ENCODE measurements around the gene NCCRP1. TPM values are rescaled to one million over a fixed set of nuclear protein-coding genes. Genes with fewer than 3 reads are reported as not detected.

The NCCRP1 gene
- polyA plus RNA-seq, 1 donor from 2014 or later: not detected

DNA sequence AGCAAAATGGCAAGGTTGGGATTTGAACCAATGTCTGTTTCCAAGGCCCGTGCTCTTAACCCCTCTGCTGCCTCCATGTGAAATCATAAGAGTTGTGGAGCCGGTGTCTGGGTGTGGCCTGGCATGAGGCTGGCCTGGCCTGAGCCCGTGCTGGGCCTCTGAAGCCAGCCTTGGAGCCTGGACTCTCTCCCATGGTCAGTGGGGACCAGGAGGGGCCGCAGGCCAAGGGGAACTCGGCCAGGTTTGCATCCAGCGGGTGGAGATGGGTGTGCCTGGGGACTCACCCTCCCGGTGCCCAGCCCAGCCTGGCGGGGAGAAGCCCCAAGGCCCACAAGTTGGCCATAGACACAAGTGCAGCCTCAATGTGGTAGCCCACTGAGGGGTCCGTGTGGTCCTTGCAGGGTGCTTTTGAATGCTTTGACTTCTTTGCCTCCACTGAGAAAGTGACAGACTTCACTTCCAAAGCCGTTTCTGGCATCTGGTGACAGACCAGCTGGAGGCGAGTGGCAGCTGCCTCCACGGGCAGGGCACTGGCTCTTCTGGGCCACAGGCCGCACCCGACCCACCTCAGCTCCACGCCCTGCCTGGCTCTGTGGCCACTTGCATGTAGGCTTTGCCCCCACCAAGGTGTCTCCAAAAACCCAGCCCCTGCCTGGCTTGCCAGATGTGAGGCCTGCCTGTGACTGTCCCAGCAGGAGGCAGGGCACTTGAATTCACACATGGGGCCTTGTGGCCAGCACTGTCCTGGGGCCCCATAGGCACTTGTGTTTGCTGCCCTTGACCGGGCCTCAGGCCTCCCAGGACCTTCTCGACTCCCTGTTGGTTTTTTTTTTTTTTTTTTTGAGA is 26.2 kb upstream of the NCCRP1 start:
- Histone ChIP-seq H3K9ac (ENCODE audit: low read length) (no peak overlapping the region), H3K4me2 (ENCODE audit: low read length) (no peak overlapping the region), H3K27me3 (ENCODE audit: insufficient read depth, low read depth, low read length) (no peaks in the 10 kb centered on the region), H4K20me1 (ENCODE audit: insufficient read depth) (no peaks in the 10 kb centered on the region), H3K9me2 (ENCODE audit: insufficient read depth, low read length) (no peaks in the 10 kb centered on the region), H3K4me3 (ENCODE audit: low read length) (no peak overlapping the region), H3K79me2 (replicated peaks; ENCODE audit: insufficient read depth, low read length) (no peaks in the 10 kb centered on the region), H3F3A (ENCODE audit: insufficient read depth, low read length, poor library complexity, severe bottlenecking) (no peaks in the 10 kb centered on the region), H2AFZ (ENCODE audit: low read depth, low read length) (no peak overlapping the region), H3K36me3 (ENCODE audit: insufficient read depth, low read length) (no peaks in the 10 kb centered on the region), H3K9me3 (ENCODE audit: low read length) (no peaks in the 10 kb centered on the region), H3K27ac (ENCODE audit: low read length) (no peak overlapping the region)
- TF ChIP-seq EP300 (conservative IDR thresholded peaks at IDR 0.05; ENCODE audit: poor library complexity, severe bottlenecking) (no peak), SMC3 (conservative IDR thresholded peaks at IDR 0.05; ENCODE audit: poor library complexity) (no peak), POLR2AphosphoS5 (IDR thresholded peaks at IDR 0.05) (no peak)

DNA sequence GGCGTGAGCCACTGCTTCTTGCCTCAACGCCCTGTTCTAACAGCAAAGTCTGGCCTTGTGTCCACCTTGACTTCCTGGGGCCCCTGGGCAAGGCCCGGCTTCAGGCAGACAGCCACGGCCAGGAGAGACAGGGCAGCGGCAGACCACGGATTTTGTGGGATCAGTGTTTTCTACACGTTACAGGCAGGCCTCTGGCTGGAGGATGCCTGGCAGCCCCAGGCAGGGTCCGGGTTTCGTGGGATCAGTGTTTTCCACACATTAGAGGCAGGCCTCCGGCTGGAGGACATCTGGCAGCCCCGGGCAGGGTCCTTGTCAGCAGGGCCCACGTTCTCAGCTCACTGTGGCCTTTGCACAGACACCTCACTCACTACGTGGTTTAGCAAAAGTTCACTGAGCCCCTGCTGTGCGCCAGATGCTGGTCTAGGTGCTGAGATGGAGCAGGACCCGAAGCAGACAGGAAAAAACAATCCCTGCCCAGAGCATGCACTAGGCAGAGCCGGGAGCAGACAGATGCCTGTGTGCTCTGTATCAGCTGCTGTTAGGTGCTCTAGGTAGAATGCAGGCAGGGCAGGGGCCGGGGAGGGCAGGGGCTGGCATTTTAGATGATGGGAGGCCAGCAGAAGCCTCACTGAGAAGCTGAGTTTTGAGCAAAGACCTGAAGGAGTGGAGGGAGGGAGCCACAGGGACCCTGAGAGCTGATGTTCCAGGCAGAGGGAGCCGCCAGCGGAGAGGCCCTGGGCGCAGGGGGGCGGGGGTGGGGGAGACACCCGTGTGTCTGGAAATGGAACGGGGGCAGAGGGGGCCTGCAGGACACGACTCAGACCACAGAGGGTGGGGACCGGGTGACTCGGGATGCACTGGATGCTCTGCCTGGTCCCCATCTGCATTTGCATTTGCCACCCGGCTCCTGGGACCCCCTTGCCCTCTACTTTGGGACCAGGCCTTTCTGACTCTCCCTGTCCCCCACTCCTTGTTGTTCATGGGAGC is 25.0 kb upstream of the NCCRP1 start:
- Histone ChIP-seq H3K4me3 (ENCODE audit: low read length) (no peak overlapping the region), H3K27ac (ENCODE audit: low read length) (no peak overlapping the region), H4K20me1 (ENCODE audit: insufficient read depth) (no peaks in the 10 kb centered on the region), H3F3A (ENCODE audit: insufficient read depth, low read length, poor library complexity, severe bottlenecking) (no peaks in the 10 kb centered on the region), H3K79me2 (replicated peaks; ENCODE audit: insufficient read depth, low read length) (no peaks in the 10 kb centered on the region), H3K9me2 (ENCODE audit: insufficient read depth, low read length) (no peaks in the 10 kb centered on the region), H3K9ac (ENCODE audit: low read length) (no peak overlapping the region), H3K27me3 (ENCODE audit: insufficient read depth, low read depth, low read length) (no peaks in the 10 kb centered on the region), H2AFZ (ENCODE audit: low read depth, low read length) (no peak overlapping the region), H3K4me2 (ENCODE audit: low read length) (no peak overlapping the region), H3K36me3 (ENCODE audit: insufficient read depth, low read length) (no peaks in the 10 kb centered on the region), H3K9me3 (ENCODE audit: low read length) (no peaks in the 10 kb centered on the region)
- no peak for TF ChIP-seq RAD21 (conservative IDR thresholded peaks at IDR 0.05)
- no peak for TF ChIP-seq TAF1 (IDR thresholded peaks at IDR 0.05; ENCODE audit: low read depth)
- no peak for TF ChIP-seq POLR2AphosphoS5 (IDR thresholded peaks at IDR 0.05)
- TF ChIP-seq, protein P1, sequence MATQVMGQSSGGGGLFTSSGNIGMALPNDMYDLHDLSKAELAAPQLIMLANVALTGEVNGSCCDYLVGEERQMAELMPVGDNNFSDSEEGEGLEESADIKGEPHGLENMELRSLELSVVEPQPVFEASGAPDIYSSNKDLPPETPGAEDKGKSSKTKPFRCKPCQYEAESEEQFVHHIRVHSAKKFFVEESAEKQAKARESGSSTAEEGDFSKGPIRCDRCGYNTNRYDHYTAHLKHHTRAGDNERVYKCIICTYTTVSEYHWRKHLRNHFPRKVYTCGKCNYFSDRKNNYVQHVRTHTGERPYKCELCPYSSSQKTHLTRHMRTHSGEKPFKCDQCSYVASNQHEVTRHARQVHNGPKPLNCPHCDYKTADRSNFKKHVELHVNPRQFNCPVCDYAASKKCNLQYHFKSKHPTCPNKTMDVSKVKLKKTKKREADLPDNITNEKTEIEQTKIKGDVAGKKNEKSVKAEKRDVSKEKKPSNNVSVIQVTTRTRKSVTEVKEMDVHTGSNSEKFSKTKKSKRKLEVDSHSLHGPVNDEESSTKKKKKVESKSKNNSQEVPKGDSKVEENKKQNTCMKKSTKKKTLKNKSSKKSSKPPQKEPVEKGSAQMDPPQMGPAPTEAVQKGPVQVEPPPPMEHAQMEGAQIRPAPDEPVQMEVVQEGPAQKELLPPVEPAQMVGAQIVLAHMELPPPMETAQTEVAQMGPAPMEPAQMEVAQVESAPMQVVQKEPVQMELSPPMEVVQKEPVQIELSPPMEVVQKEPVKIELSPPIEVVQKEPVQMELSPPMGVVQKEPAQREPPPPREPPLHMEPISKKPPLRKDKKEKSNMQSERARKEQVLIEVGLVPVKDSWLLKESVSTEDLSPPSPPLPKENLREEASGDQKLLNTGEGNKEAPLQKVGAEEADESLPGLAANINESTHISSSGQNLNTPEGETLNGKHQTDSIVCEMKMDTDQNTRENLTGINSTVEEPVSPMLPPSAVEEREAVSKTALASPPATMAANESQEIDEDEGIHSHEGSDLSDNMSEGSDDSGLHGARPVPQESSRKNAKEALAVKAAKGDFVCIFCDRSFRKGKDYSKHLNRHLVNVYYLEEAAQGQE (IDR thresholded peaks at IDR 0.05; ENCODE audit: borderline replicate concordance): no peak
- TF ChIP-seq EP300 (conservative IDR thresholded peaks at IDR 0.05; ENCODE audit: poor library complexity, severe bottlenecking): no peak
- no peak for TF ChIP-seq MXI1 (conservative IDR thresholded peaks at IDR 0.05; ENCODE audit: poor library complexity, severe bottlenecking)
- no peak for TF ChIP-seq EZH2 (IDR thresholded peaks at IDR 0.05; ENCODE audit: borderline replicate concordance, insufficient read depth, low read length, poor library complexity, severe bottlenecking)
- no peak for TF ChIP-seq SMC3 (conservative IDR thresholded peaks at IDR 0.05; ENCODE audit: poor library complexity)
- TF ChIP-seq, protein P2, sequence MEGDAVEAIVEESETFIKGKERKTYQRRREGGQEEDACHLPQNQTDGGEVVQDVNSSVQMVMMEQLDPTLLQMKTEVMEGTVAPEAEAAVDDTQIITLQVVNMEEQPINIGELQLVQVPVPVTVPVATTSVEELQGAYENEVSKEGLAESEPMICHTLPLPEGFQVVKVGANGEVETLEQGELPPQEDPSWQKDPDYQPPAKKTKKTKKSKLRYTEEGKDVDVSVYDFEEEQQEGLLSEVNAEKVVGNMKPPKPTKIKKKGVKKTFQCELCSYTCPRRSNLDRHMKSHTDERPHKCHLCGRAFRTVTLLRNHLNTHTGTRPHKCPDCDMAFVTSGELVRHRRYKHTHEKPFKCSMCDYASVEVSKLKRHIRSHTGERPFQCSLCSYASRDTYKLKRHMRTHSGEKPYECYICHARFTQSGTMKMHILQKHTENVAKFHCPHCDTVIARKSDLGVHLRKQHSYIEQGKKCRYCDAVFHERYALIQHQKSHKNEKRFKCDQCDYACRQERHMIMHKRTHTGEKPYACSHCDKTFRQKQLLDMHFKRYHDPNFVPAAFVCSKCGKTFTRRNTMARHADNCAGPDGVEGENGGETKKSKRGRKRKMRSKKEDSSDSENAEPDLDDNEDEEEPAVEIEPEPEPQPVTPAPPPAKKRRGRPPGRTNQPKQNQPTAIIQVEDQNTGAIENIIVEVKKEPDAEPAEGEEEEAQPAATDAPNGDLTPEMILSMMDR (IDR thresholded peaks at IDR 0.05; ENCODE audit: poor library complexity, severe bottlenecking): no peak
